Loucy (cell line): ENCODE measurements around the gene RHOD.

Source experiments
- H2AFZ ChIP-seq: fragments of 200-600 bp; sonication (generic); 2 replicates; pipeline ENCODE4 v1.6.0; 2016; ENCODE audit warnings: antibody characterized with exemption, mild to moderate bottlenecking, low read length, moderate library complexity
- H3F3A ChIP-seq: fragments of 200-600 bp; 2 replicates; pipeline ENCODE4 v1.6.0; 2016; ENCODE audit warnings: antibody characterized with exemption, low read depth, mild to moderate bottlenecking
- H3K27me3 ChIP-seq: fragments of 200-600 bp; sonication (generic); 2 replicates; pipeline ENCODE4 v1.6.1; 2014; ENCODE audit warnings: low read length, mild to moderate bottlenecking; ENCODE audit not compliant: insufficient read depth, poor library complexity, severe bottlenecking
- H3K36me3 ChIP-seq: fragments of 200-600 bp; sonication (generic); 2 replicates; pipeline ENCODE4 v1.6.1; 2016; ENCODE audit warnings: low read length; ENCODE audit not compliant: insufficient read depth
- H3K4me1 ChIP-seq: fragments of 200-600 bp; sonication (generic); 2 replicates; pipeline ENCODE4 v1.5.1; 2014; ENCODE audit warnings: low read length, mild to moderate bottlenecking; ENCODE audit not compliant: insufficient read depth, poor library complexity, severe bottlenecking
- H3K4me2 ChIP-seq: fragments of 200-600 bp; sonication (generic); 2 replicates; pipeline ENCODE4 v1.6.0; 2014; ENCODE audit warnings: antibody characterized with exemption, low read length, low read depth, mild to moderate bottlenecking; ENCODE audit not compliant: poor library complexity, severe bottlenecking
- H3K4me3 ChIP-seq: fragments of 200-600 bp; sonication (generic); 2 replicates; pipeline ENCODE4 v1.5.1; 2014; ENCODE audit warnings: low read length, mild to moderate bottlenecking, mixed read lengths; ENCODE audit not compliant: poor library complexity, severe bottlenecking
- H3K79me2 ChIP-seq: fragments of 200-600 bp; sonication (generic); 2 replicates; pipeline ENCODE4 v1.6.1; 2014; ENCODE audit warnings: low read length; ENCODE audit not compliant: insufficient read depth
- H3K9ac ChIP-seq: fragments of 200-600 bp; sonication (generic); 2 replicates; pipeline ENCODE4 v1.6.0; 2014; ENCODE audit warnings: mild to moderate bottlenecking, low read depth, low read length, moderate library complexity; ENCODE audit not compliant: poor library complexity, severe bottlenecking
- H3K9me2 ChIP-seq: fragments of 200-600 bp; sonication (generic); replicated peaks from 2 replicates; pipeline ENCODE4 v1.6.1; 2016; ENCODE audit warnings: low read depth, low read length, mixed read lengths
- H3K9me3 ChIP-seq: fragments of 200-600 bp; sonication (generic); 2 replicates; pipeline ENCODE4 v1.6.1; 2014; ENCODE audit warnings: mild to moderate bottlenecking, antibody characterized with exemption, low read length, low read depth; ENCODE audit not compliant: insufficient read depth
- H4K20me1 ChIP-seq: fragments of 200-600 bp; sonication (generic); 2 replicates; pipeline ENCODE4 v1.6.0; 2014; ENCODE audit warnings: antibody characterized with exemption, low read length, mild to moderate bottlenecking; ENCODE audit not compliant: insufficient read depth, poor library complexity, severe bottlenecking
- EZH2phosphoT487 ChIP-seq: fragments of 200-600 bp; IDR thresholded peaks from 2 replicates; pipeline ENCODE4 v1.6.1; 2018; ENCODE audit warnings: antibody characterized with exemption, mild to moderate bottlenecking, moderate library complexity, borderline replicate concordance
- TF ChIP-seq, protein P1 (sequence below): fragments of 200-600 bp; sonication (generic); conservative IDR thresholded peaks from 2 replicates; pipeline ENCODE4 v1.5.1; 2014; ENCODE audit warnings: mild to moderate bottlenecking, antibody characterized with exemption, low read length

Gene RHOD

DNA sequence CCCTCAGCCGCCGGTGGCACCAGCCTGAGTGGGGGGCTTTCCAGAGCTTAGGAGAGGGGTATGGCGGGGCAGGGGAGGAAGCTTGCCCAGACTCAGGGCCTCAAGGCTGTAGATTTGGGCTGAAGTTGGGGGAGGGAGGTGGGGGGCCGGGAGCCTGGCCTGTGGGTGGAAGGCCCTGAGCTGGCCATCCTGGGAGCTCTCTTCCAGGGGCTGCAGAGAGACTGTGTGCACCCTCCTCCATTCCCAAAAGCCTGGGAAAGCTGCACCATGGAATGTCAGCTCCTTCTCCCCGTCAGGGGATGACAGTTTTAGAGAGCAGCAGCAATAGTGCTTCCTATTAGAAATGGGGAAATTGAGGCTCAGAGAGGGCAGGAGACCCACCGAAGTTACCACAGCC lies 32.7 kb upstream of the RHOD start:
- peak overlapping the region; percentile 53 for H3K4me3 ChIP-seq
- H3K9ac ChIP-seq: no peak overlapping the region
- H3K27me3 ChIP-seq: no peaks in the 10 kb centered on the region
- H3K79me2 ChIP-seq: no peaks in the 10 kb centered on the region
- peaks cover 36% of the 10 kb centered on the region for H3K4me1 ChIP-seq
- no peaks in the 10 kb centered on the region for H3F3A ChIP-seq
- peak overlapping the region; percentile 69 for H3K4me2 ChIP-seq
- H2AFZ ChIP-seq: no peak overlapping the region
- no peak for TF ChIP-seq EZH2phosphoT487
- TF ChIP-seq, protein P1, sequence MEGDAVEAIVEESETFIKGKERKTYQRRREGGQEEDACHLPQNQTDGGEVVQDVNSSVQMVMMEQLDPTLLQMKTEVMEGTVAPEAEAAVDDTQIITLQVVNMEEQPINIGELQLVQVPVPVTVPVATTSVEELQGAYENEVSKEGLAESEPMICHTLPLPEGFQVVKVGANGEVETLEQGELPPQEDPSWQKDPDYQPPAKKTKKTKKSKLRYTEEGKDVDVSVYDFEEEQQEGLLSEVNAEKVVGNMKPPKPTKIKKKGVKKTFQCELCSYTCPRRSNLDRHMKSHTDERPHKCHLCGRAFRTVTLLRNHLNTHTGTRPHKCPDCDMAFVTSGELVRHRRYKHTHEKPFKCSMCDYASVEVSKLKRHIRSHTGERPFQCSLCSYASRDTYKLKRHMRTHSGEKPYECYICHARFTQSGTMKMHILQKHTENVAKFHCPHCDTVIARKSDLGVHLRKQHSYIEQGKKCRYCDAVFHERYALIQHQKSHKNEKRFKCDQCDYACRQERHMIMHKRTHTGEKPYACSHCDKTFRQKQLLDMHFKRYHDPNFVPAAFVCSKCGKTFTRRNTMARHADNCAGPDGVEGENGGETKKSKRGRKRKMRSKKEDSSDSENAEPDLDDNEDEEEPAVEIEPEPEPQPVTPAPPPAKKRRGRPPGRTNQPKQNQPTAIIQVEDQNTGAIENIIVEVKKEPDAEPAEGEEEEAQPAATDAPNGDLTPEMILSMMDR: no peak
- H4K20me1 ChIP-seq: no peaks in the 10 kb centered on the region
- no peaks in the 10 kb centered on the region for H3K9me3 ChIP-seq
- no peaks in the 10 kb centered on the region for H3K36me3 ChIP-seq
- H3K9me2 ChIP-seq: no peaks in the 10 kb centered on the region

DNA sequence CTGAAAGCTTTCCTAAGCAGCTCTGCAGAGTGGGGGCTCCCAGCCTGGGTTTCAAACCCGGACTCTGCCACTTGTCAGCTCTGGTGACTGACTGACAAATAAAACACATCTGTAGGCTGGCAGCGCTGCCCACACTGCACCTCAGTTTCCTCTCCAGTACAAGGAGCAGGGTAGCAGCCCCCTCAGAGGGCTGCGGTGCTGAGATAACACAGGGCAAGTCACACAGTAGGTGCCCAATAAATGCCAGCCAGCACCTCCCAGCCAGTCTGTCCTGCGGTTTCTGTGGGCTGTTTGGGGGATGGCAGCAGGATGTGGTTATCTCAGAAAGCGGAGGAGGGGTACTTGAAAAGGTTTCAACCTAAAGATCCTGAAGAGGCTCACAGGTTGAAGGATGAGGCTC lies 32.2 kb upstream of the RHOD start:
- Histone ChIP-seq H3K27me3 (no peaks in the 10 kb centered on the region), H3K9ac (no peak overlapping the region), H3K4me2 (peak overlapping the region; percentile 69), H2AFZ (no peak overlapping the region), H4K20me1 (no peaks in the 10 kb centered on the region), H3K36me3 (no peaks in the 10 kb centered on the region), H3K4me3 (peak overlapping the region; percentile 53), H3K9me3 (no peaks in the 10 kb centered on the region), H3K79me2 (no peaks in the 10 kb centered on the region), H3K9me2 (no peaks in the 10 kb centered on the region), H3K4me1 (peaks cover 37% of the 10 kb centered on the region), H3F3A (no peaks in the 10 kb centered on the region)
- TF ChIP-seq, protein P1: no peak
- TF ChIP-seq EZH2phosphoT487: 0 out of 2 replicates have a peak, but pooled peaks have one; percentile 26

DNA sequence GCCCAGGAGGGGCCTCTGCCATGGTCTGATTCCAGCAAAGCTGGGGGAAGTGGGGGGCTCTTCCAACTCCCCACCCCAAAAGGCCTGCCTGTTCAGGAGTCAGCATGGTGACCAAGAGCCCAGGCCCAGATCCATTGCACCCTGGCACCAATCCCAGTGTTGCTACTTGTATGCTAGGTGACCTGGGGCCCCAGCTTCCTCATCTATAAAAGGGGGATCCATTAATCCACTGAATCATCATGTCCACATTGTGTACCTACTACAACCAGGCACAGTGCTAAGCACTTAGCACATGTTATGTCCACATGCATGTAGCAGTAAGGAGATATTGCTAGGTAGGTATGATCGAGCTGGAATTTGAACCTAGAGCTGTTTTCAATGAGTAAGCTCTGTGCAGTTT lies 31.7 kb upstream of the RHOD start:
- peaks cover 37% of the 10 kb centered on the region for H3K4me1 ChIP-seq
- H3K79me2 ChIP-seq: no peaks in the 10 kb centered on the region
- peak overlapping the region; percentile 53 for H3K4me3 ChIP-seq
- TF ChIP-seq, protein P1: no peak
- TF ChIP-seq EZH2phosphoT487: no peak
- no peaks in the 10 kb centered on the region for H3F3A ChIP-seq
- H3K9ac ChIP-seq: no peak overlapping the region
- no peaks in the 10 kb centered on the region for H3K9me2 ChIP-seq
- H3K4me2 ChIP-seq: peak overlapping the region; percentile 69
- no peaks in the 10 kb centered on the region for H3K9me3 ChIP-seq
- no peaks in the 10 kb centered on the region for H4K20me1 ChIP-seq
- H3K36me3 ChIP-seq: no peaks in the 10 kb centered on the region
- H2AFZ ChIP-seq: no peak overlapping the region
- H3K27me3 ChIP-seq: no peaks in the 10 kb centered on the region
